ENCODE data around the gene TDRD7.

The TDRD7 gene

GRCh38 chr9:97474372-97474925 is 62.6 kb downstream of the TDRD7 start:
- no peak overlapping the region for H3K27ac ChIP-seq (ENCODE audit: poor library complexity, severe bottlenecking)
- no peaks in the 10 kb centered on the region for H3K4me1 ChIP-seq (ENCODE audit: insufficient read depth, poor library complexity, severe bottlenecking)
- no peaks in the 10 kb centered on the region for H3K27me3 ChIP-seq (ENCODE audit: insufficient read depth, poor library complexity, severe bottlenecking)
- H3K9me3 ChIP-seq (ENCODE audit: severe bottlenecking) = no peaks in the 10 kb centered on the region
- no peaks in the 10 kb centered on the region for H3K36me3 ChIP-seq (ENCODE audit: low read depth)
- no peak overlapping the region for H3K4me3 ChIP-seq (ENCODE audit: severe bottlenecking)
- DNase-seq (ENCODE audit: low spot score) = no peak
- TF ChIP-seq CTCF (IDR thresholded peaks at IDR 0.05; ENCODE audit: poor library complexity, severe bottlenecking) = no peak
- ATAC-seq (ENCODE audit: low read depth) = no peak

- no peak for TF ChIP-seq CTCF (IDR thresholded peaks at IDR 0.05; ENCODE audit: poor library complexity, severe bottlenecking)
- no peak overlapping the region for H3K4me3 ChIP-seq (ENCODE audit: severe bottlenecking)
- H3K4me1 ChIP-seq (ENCODE audit: insufficient read depth, poor library complexity, severe bottlenecking) = no peaks in the 10 kb centered on the region
- DNase-seq (ENCODE audit: low spot score) (no peak), ATAC-seq (ENCODE audit: low read depth) (no peak)
- H3K27me3 ChIP-seq (ENCODE audit: insufficient read depth, poor library complexity, severe bottlenecking) = no peaks in the 10 kb centered on the region
- H3K27ac ChIP-seq (ENCODE audit: poor library complexity, severe bottlenecking) = no peak overlapping the region
- H3K9me3 ChIP-seq (ENCODE audit: severe bottlenecking) = no peaks in the 10 kb centered on the region
- no peaks in the 10 kb centered on the region for H3K36me3 ChIP-seq (ENCODE audit: low read depth)
Measured at GRCh38 chr9:97475059-97475458, 63.2 kb downstream of the TDRD7 start.

GRCh38 chr9:97478301-97478981 is 66.5 kb downstream of the TDRD7 start:
- TF ChIP-seq CTCF (IDR thresholded peaks at IDR 0.05; ENCODE audit: poor library complexity, severe bottlenecking) = no peak
- no peak for DNase-seq (ENCODE audit: low spot score)
- no peaks in the 10 kb centered on the region for H3K4me1 ChIP-seq (ENCODE audit: insufficient read depth, poor library complexity, severe bottlenecking)
- no peak for ATAC-seq (ENCODE audit: low read depth)
- H3K36me3 ChIP-seq (ENCODE audit: low read depth) = peaks cover 5% of the 10 kb centered on the region
- H3K9me3 ChIP-seq (ENCODE audit: severe bottlenecking) = no peaks in the 10 kb centered on the region
- H3K4me3 ChIP-seq (ENCODE audit: severe bottlenecking) = no peak overlapping the region
- no peaks in the 10 kb centered on the region for H3K27me3 ChIP-seq (ENCODE audit: insufficient read depth, poor library complexity, severe bottlenecking)
- H3K27ac ChIP-seq (ENCODE audit: poor library complexity, severe bottlenecking) = no peak overlapping the region

- ATAC-seq (ENCODE audit: low read depth) (no peak), DNase-seq (ENCODE audit: low spot score) (no peak)
- Histone ChIP-seq H3K36me3 (ENCODE audit: low read depth) (peaks cover 5% of the 10 kb centered on the region), H3K9me3 (ENCODE audit: severe bottlenecking) (no peaks in the 10 kb centered on the region), H3K27me3 (ENCODE audit: insufficient read depth, poor library complexity, severe bottlenecking) (no peaks in the 10 kb centered on the region), H3K4me3 (ENCODE audit: severe bottlenecking) (no peak overlapping the region), H3K27ac (ENCODE audit: poor library complexity, severe bottlenecking) (no peak overlapping the region), H3K4me1 (ENCODE audit: insufficient read depth, poor library complexity, severe bottlenecking) (no peaks in the 10 kb centered on the region)
- TF ChIP-seq CTCF (IDR thresholded peaks at IDR 0.05; ENCODE audit: poor library complexity, severe bottlenecking) = no peak
Measured at GRCh38 chr9:97479496-97480159, 67.7 kb downstream of the TDRD7 start.

GRCh38 chr9:97480174-97480573 is 68.3 kb downstream of the TDRD7 start:
- H3K36me3 ChIP-seq (ENCODE audit: low read depth) = peaks cover 5% of the 10 kb centered on the region
- ATAC-seq (ENCODE audit: low read depth) (no peak), DNase-seq (ENCODE audit: low spot score) (no peak)
- H3K4me1 ChIP-seq (ENCODE audit: insufficient read depth, poor library complexity, severe bottlenecking) = no peaks in the 10 kb centered on the region
- H3K4me3 ChIP-seq (ENCODE audit: severe bottlenecking) = no peak overlapping the region
- TF ChIP-seq CTCF (IDR thresholded peaks at IDR 0.05; ENCODE audit: poor library complexity, severe bottlenecking) = no peak
- no peaks in the 10 kb centered on the region for H3K27me3 ChIP-seq (ENCODE audit: insufficient read depth, poor library complexity, severe bottlenecking)
- no peaks in the 10 kb centered on the region for H3K9me3 ChIP-seq (ENCODE audit: severe bottlenecking)
- no peak overlapping the region for H3K27ac ChIP-seq (ENCODE audit: poor library complexity, severe bottlenecking)
